ENCODE data around the gene SURF6.

Gene SURF6

DNA sequence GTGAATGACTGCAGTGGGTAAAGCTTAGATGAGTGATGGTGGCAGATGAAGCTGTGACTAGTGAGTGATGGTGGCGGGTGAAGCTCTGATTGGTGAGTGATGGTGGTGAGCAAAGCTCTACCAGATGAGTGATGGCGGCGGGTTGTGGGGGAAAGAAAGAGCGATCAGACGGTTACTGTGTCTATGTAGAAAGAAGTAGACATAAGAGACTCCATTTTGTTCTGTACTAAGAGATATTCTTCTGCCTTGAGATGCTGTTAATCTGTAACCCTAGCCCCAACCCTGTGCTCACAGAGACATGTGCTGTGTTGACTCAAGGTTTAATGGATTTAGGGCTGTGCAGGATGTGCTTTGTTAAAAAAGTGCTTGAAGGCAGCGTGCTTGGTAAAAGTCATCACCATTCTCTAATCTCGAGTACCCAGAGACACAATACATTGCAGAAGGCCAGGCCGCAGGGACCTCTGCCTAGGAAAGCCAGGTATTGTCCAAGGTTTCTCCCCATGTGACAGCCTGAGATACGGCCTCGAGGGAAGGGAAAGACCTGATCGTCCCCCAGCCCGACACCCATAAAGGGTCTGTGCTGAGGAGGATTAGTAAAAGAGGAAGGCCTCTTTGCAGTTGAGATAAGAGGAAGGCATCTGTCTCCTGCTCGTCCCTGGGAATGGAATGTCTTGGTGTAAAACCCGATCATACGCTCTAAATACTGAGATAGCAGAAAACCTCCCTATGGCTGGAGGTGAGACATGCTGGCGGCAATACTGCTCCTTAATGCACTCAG is 52.5 kb downstream of the SURF6 start:
- peak; percentile 18 for DNase-seq

- DNase-seq: peak; percentile 25
Measured at GRCh38 chr9:133282464-133283238, 53.3 kb downstream of the SURF6 start.

- DNase-seq: no peak
Measured at GRCh38 chr9:133280392-133280791, 55.6 kb downstream of the SURF6 start.

All from NCI-H2029 (cell line).